ENCODE data around the gene LRP8. TPM values are rescaled to one million over a fixed set of nuclear protein-coding genes. Genes with fewer than 3 reads are reported as not detected.

The LRP8 gene
- total and polyA plus RNA-seq, 4 donors: 0.15 to 0.75 (median 0.29) TPM

DNA sequence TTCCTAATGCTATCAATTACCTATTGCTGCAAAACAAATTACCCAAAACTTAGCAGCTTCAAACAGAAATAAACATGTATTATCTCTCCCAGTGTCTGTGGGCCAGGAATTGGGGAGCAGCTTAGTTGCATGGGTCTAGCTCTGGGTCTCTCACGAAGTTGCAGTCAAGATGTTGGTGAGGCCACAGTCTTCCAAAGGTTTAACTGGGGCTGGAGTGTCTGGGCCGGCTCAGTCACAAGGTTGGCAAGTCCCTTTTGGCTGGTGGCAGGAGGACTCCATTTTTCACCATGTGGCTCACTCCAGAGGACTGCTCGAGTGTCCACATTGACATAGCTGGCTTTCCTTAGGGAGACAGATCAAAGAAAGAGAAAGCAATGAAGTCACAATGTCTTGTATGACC is 5.0 kb upstream of the LRP8 start:
- TF ChIP-seq FOXA1 (IDR thresholded peaks at IDR 0.05) (no peak), GABPA (IDR thresholded peaks at IDR 0.05 in 1 of 2, conservative IDR thresholded peaks at IDR 0.05 in 1 of 2) (no peak), TAF1 (conservative IDR thresholded peaks at IDR 0.05) (no peak), RXRA (IDR thresholded peaks at IDR 0.05) (no peak), EGR1 (IDR thresholded peaks at IDR 0.05; ENCODE audit: low read depth in 2 of 2) (no peak)
- TF ChIP-seq, protein P1, sequence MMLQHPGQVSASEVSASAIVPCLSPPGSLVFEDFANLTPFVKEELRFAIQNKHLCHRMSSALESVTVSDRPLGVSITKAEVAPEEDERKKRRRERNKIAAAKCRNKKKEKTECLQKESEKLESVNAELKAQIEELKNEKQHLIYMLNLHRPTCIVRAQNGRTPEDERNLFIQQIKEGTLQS (IDR thresholded peaks at IDR 0.05): no peak
- TF ChIP-seq, protein P2, sequence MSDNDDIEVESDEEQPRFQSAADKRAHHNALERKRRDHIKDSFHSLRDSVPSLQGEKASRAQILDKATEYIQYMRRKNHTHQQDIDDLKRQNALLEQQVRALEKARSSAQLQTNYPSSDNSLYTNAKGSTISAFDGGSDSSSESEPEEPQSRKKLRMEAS (IDR thresholded peaks at IDR 0.05): no peak
- no peaks in the 10 kb centered on the region for H3K27me3 ChIP-seq (ENCODE audit: control insufficient read depth in 4 of 4, insufficient read depth in 4 of 4, low read length in 3 of 4)
- 77% methylated on average over 3 of the region's 3 CpGs for WGBS
- H3K27ac ChIP-seq (ENCODE audit: low read depth in 1 of 2, low read length in 2 of 2): no peak overlapping the region
- H3K4me1 ChIP-seq (ENCODE audit: control insufficient read depth in 4 of 4, insufficient read depth in 4 of 4, low read length in 3 of 4): no peaks in the 10 kb centered on the region
- no peak overlapping the region for H3K4me3 ChIP-seq (ENCODE audit: low read depth in 1 of 3, low read length in 3 of 3)
- no peak for DNase-seq (ENCODE audit: low spot score)
- H3K9me3 ChIP-seq (ENCODE audit: control insufficient read depth in 4 of 4, low read length in 3 of 4): no peaks in the 10 kb centered on the region
- H3K36me3 ChIP-seq (ENCODE audit: control insufficient read depth in 4 of 4, insufficient read depth in 3 of 4, low read depth in 1 of 4, low read length in 3 of 4): no peaks in the 10 kb centered on the region
- no peak overlapping the region for H3K9ac ChIP-seq (ENCODE audit: low read depth in 1 of 2, low read length in 2 of 2)

DNA sequence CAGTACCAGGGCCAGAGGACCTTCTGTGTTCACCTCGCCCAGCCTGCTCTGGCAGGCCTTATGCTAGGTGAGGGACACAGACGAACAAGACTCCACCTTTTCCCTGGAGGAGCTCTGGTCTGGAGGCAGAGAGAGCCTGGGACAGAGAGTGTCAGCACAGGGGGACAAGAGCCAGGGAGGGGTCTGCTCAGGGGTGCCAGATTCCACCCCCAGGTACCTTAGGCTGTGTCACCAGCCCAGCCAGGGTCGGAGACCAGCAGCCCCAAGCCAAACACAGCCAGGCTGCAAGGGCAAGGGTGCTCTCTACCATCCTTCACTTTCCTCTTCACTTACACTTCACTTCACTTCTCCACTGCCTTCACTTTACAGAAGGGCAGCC is 4.3 kb upstream of the LRP8 start:
- Histone ChIP-seq H3K27me3 (ENCODE audit: control insufficient read depth in 4 of 4, insufficient read depth in 4 of 4, low read length in 3 of 4) (no peaks in the 10 kb centered on the region), H3K4me3 (ENCODE audit: low read depth in 1 of 3, low read length in 3 of 3) (no peak overlapping the region), H3K9me3 (ENCODE audit: control insufficient read depth in 4 of 4, low read length in 3 of 4) (no peaks in the 10 kb centered on the region), H3K36me3 (ENCODE audit: control insufficient read depth in 4 of 4, insufficient read depth in 3 of 4, low read depth in 1 of 4, low read length in 3 of 4) (no peaks in the 10 kb centered on the region), H3K27ac (ENCODE audit: low read depth in 1 of 2, low read length in 2 of 2) (no peak overlapping the region), H3K4me1 (ENCODE audit: control insufficient read depth in 4 of 4, insufficient read depth in 4 of 4, low read length in 3 of 4) (peaks cover 3 to 6% (median 4%) of the 10 kb centered on the region in 4 donors), H3K9ac (ENCODE audit: low read depth in 1 of 2, low read length in 2 of 2) (no peak overlapping the region)
- TF ChIP-seq, protein P3, sequence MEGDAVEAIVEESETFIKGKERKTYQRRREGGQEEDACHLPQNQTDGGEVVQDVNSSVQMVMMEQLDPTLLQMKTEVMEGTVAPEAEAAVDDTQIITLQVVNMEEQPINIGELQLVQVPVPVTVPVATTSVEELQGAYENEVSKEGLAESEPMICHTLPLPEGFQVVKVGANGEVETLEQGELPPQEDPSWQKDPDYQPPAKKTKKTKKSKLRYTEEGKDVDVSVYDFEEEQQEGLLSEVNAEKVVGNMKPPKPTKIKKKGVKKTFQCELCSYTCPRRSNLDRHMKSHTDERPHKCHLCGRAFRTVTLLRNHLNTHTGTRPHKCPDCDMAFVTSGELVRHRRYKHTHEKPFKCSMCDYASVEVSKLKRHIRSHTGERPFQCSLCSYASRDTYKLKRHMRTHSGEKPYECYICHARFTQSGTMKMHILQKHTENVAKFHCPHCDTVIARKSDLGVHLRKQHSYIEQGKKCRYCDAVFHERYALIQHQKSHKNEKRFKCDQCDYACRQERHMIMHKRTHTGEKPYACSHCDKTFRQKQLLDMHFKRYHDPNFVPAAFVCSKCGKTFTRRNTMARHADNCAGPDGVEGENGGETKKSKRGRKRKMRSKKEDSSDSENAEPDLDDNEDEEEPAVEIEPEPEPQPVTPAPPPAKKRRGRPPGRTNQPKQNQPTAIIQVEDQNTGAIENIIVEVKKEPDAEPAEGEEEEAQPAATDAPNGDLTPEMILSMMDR (IDR thresholded peaks at IDR 0.05; ENCODE audit: low read depth, low read length, missing input control): no peak
- TF ChIP-seq JUND (IDR thresholded peaks at IDR 0.05) (no peak), HNF4G (IDR thresholded peaks at IDR 0.05) (no peak), FOXA1 (IDR thresholded peaks at IDR 0.05) (no peak), HNF4A (conservative IDR thresholded peaks at IDR 0.05) (no peak), EGR1 (IDR thresholded peaks at IDR 0.05; ENCODE audit: low read depth in 2 of 2) (no peak), TAF1 (conservative IDR thresholded peaks at IDR 0.05) (no peak)
- TF ChIP-seq, protein P2 (IDR thresholded peaks at IDR 0.05): no peak
- WGBS: 85% methylated on average over 3 of the region's 3 CpGs
- no peak for DNase-seq (ENCODE audit: low spot score)

DNA sequence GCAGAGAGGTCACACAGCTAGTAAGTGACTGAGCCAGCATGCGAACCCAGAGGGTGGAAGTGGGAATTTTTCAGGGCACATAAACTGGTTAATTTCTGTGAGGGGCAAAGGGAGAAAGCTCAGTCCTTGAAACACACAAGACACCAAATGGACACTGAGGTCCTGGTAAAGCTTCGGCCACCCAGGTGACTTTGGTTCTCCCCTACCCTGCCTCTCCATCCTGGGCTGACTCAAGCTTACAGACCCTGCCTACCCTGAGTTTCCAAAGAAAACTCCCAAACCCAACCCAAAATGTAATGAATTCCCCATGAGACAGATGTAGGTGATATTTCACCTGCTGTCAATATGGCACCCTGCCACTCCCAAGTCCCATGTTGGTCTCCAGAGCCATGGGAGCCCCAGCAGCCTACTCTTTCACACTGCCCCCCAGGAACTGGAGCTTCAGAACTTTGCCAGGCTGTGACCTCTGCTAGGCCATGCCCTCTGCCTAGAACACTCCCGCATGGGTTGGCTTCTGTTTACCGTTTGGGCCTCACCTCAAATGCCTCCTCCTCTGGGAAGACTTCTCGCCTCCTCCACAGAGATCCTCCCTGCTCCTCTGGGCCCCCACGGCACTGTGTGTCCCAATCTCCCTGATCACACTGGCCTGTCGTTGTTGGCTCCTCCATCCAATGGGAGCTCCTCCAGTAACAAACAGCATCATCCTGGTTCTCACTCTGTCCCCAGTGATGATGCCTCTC is 3.7 kb upstream of the LRP8 start:
- no peak overlapping the region for H3K4me3 ChIP-seq (ENCODE audit: low read depth in 1 of 3, low read length in 3 of 3)
- DNase-seq (ENCODE audit: low spot score): no peak

More for the DNA sequence above, 3.7 kb upstream of the LRP8 start:
- Histone ChIP-seq H3K27ac (ENCODE audit: low read depth in 1 of 2, low read length in 2 of 2) (no peak overlapping the region), H3K9ac (ENCODE audit: low read depth in 1 of 2, low read length in 2 of 2) (no peak overlapping the region), H3K9me3 (ENCODE audit: control insufficient read depth in 4 of 4, low read length in 3 of 4) (no peaks in the 10 kb centered on the region), H3K4me1 (ENCODE audit: control insufficient read depth in 4 of 4, insufficient read depth in 4 of 4, low read length in 3 of 4) (peaks cover 7 to 11% (median 10%) of the 10 kb centered on the region in 4 donors), H3K36me3 (ENCODE audit: control insufficient read depth in 4 of 4, insufficient read depth in 3 of 4, low read depth in 1 of 4, low read length in 3 of 4) (no peaks in the 10 kb centered on the region), H3K27me3 (ENCODE audit: control insufficient read depth in 4 of 4, insufficient read depth in 4 of 4, low read length in 3 of 4) (no peaks in the 10 kb centered on the region)
- no peak for TF ChIP-seq EGR1 (IDR thresholded peaks at IDR 0.05; ENCODE audit: low read depth in 2 of 2)
- TF ChIP-seq RXRA (IDR thresholded peaks at IDR 0.05): no peak
- TF ChIP-seq, protein P3 (IDR thresholded peaks at IDR 0.05; ENCODE audit: low read depth, low read length, missing input control): no peak
- TF ChIP-seq GABPA (IDR thresholded peaks at IDR 0.05 in 1 of 2, conservative IDR thresholded peaks at IDR 0.05 in 1 of 2): no peak
- TF ChIP-seq, protein P4, sequence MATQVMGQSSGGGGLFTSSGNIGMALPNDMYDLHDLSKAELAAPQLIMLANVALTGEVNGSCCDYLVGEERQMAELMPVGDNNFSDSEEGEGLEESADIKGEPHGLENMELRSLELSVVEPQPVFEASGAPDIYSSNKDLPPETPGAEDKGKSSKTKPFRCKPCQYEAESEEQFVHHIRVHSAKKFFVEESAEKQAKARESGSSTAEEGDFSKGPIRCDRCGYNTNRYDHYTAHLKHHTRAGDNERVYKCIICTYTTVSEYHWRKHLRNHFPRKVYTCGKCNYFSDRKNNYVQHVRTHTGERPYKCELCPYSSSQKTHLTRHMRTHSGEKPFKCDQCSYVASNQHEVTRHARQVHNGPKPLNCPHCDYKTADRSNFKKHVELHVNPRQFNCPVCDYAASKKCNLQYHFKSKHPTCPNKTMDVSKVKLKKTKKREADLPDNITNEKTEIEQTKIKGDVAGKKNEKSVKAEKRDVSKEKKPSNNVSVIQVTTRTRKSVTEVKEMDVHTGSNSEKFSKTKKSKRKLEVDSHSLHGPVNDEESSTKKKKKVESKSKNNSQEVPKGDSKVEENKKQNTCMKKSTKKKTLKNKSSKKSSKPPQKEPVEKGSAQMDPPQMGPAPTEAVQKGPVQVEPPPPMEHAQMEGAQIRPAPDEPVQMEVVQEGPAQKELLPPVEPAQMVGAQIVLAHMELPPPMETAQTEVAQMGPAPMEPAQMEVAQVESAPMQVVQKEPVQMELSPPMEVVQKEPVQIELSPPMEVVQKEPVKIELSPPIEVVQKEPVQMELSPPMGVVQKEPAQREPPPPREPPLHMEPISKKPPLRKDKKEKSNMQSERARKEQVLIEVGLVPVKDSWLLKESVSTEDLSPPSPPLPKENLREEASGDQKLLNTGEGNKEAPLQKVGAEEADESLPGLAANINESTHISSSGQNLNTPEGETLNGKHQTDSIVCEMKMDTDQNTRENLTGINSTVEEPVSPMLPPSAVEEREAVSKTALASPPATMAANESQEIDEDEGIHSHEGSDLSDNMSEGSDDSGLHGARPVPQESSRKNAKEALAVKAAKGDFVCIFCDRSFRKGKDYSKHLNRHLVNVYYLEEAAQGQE (IDR thresholded peaks at IDR 0.05): no peak
- TF ChIP-seq JUND (IDR thresholded peaks at IDR 0.05): no peak
- TF ChIP-seq FOXA2 (IDR thresholded peaks at IDR 0.05): no peak
- no peak for TF ChIP-seq SP1 (IDR thresholded peaks at IDR 0.05)
- 92% methylated on average over 7 of the region's 7 CpGs for WGBS
